WTC11 (cell line): ENCODE results near the gene HLA-E. TPM values are rescaled to one million over a fixed set of nuclear protein-coding genes. Genes with fewer than 3 reads are reported as not detected.

Source experiments
- ATAC-seq: fragments of 200-7000 bp; cut with Tn5 transposase; 2 replicates; pipeline ENCODE4 v1.10.0; 2021; ENCODE audit warnings: mild to moderate bottlenecking, moderate library complexity
- CTCF ChIA-PET: fragments of 300-600 bp; sonication (Branson Sonifier 250); formaldehyde crosslinking; loops from one replicate; lab custom pipeline; 2021; ENCODE audit warnings: antibody characterized with exemption; lab: Charles Lee
- POLR2A ChIA-PET: fragments of 350-600 bp; sonication (Branson Sonifier 250); formaldehyde crosslinking; loops from one replicate; lab custom pipeline; 2021; ENCODE audit warnings: antibody characterized with exemption; lab: Charles Lee
- DNase-seq: peaks from one replicate; pipeline ENCODE4 v3.0.0; 2021; ENCODE audit warnings: low spot score
- H3K27ac Mint-ChIP-seq: 2 replicates; pipeline ENCODE4 v1.8.0; 2021; ENCODE audit warnings: mixed read lengths
- H3K27me3 Mint-ChIP-seq: 2 replicates; pipeline ENCODE4 v1.8.0; 2021; ENCODE audit warnings: low read depth, mild to moderate bottlenecking, moderate library complexity, mixed read lengths
- H3K36me3 Mint-ChIP-seq: 2 replicates; pipeline ENCODE4 v1.8.0; 2021; ENCODE audit warnings: mixed read lengths
- H3K4me1 Mint-ChIP-seq: 2 replicates; pipeline ENCODE4 v1.8.0; 2022; ENCODE audit warnings: mixed read lengths
- H3K4me3 Mint-ChIP-seq: 2 replicates; pipeline ENCODE4 v1.8.0; 2021; ENCODE audit warnings: mild to moderate bottlenecking, moderate library complexity, mixed read lengths
- H3K9me3 Mint-ChIP-seq: 2 replicates; pipeline ENCODE4 v1.8.0; 2021; ENCODE audit warnings: mixed read lengths
- CREB1 ChIP-seq: sonication (generic); formaldehyde crosslinking; IDR thresholded peaks from 2 replicates; pipeline ENCODE4 v1.8.0; 2023; ENCODE audit warnings: mild to moderate bottlenecking, missing genetic modification reagents
- CREM ChIP-seq: sonication (generic); formaldehyde crosslinking; IDR thresholded peaks from 2 replicates; pipeline ENCODE4 v1.8.1; 2022; ENCODE audit warnings: mild to moderate bottlenecking, missing genetic modification reagents, moderate library complexity
- ETV6 ChIP-seq: sonication (generic); formaldehyde crosslinking; IDR thresholded peaks from 2 replicates; pipeline ENCODE4 v1.8.1; 2022; ENCODE audit warnings: mild to moderate bottlenecking, missing genetic modification reagents
- FOXJ3 ChIP-seq: sonication (generic); formaldehyde crosslinking; IDR thresholded peaks from 2 replicates; pipeline ENCODE4 v1.9.0; 2021; ENCODE audit warnings: missing genetic modification reagents, mild to moderate bottlenecking, borderline replicate concordance
- GABPB1 ChIP-seq: sonication (generic); formaldehyde crosslinking; IDR thresholded peaks from 2 replicates; pipeline ENCODE4 v1.8.1; 2023; ENCODE audit warnings: mild to moderate bottlenecking, missing genetic modification reagents
- HMGA2 ChIP-seq: fragments of 250-450 bp; sonication (Bioruptor Pico); IDR thresholded peaks from 2 replicates; pipeline ENCODE4 v1.4.0; 2021; ENCODE audit warnings: mild to moderate bottlenecking, moderate library complexity
- NFE2L1 ChIP-seq: sonication (generic); formaldehyde crosslinking; IDR thresholded peaks from 2 replicates; pipeline ENCODE4 v1.8.1; 2023; ENCODE audit warnings: missing genetic modification reagents
- NR2C2 ChIP-seq: sonication (generic); formaldehyde crosslinking; IDR thresholded peaks from 2 replicates; pipeline ENCODE4 v1.8.0; 2022; ENCODE audit warnings: mild to moderate bottlenecking, missing genetic modification reagents
- SMAD3 ChIP-seq: sonication (generic); formaldehyde crosslinking; IDR thresholded peaks from 2 replicates; pipeline ENCODE4 v1.8.0; 2022; ENCODE audit warnings: missing genetic modification reagents, mild to moderate bottlenecking, borderline replicate concordance
- TCF7 ChIP-seq: sonication (generic); formaldehyde crosslinking; IDR thresholded peaks from 2 replicates; pipeline ENCODE4 v1.8.0; 2022; ENCODE audit warnings: mild to moderate bottlenecking, low read depth, missing genetic modification reagents, moderate library complexity
- ZNF317 ChIP-seq: sonication (generic); formaldehyde crosslinking; IDR thresholded peaks from 2 replicates; pipeline ENCODE4 v1.8.1; 2023; ENCODE audit warnings: low read depth, mild to moderate bottlenecking, moderate library complexity, missing genetic modification reagents, borderline replicate concordance
- total RNA-seq: library from RNA; stranded (reverse); gene quantifications from 3 replicates; pipeline ENCODE4 v1.2.3, GENCODE V29; 2021
- TF ChIP-seq, protein P1 (sequence below): sonication (generic); formaldehyde crosslinking; IDR thresholded peaks from 2 replicates; pipeline ENCODE4 v1.8.1; 2023; ENCODE audit warnings: mild to moderate bottlenecking, missing genetic modification reagents, borderline replicate concordance
- TF ChIP-seq, protein P2 (sequence below): fragments of 250-450 bp; sonication (Bioruptor Pico); IDR thresholded peaks from 2 replicates; pipeline ENCODE4 v1.9.0; 2021; ENCODE audit warnings: mild to moderate bottlenecking, borderline replicate concordance
- TF ChIP-seq, protein P3 (sequence below): fragments of 200-600 bp; IDR thresholded peaks from 2 replicates; pipeline ENCODE4 v1.8.0; 2022; ENCODE audit warnings: antibody characterized with exemption
- TF ChIP-seq, protein P4 (sequence below): sonication (generic); formaldehyde crosslinking; conservative IDR thresholded peaks from 2 replicates; pipeline ENCODE4 v1.8.1; 2022; ENCODE audit warnings: mild to moderate bottlenecking, missing genetic modification reagents
- TF ChIP-seq, protein P5 (sequence below): fragments of 250-450 bp; sonication (Bioruptor Pico); IDR thresholded peaks from 2 replicates; pipeline ENCODE4 v1.9.0; 2021; ENCODE audit warnings: mild to moderate bottlenecking
- TF ChIP-seq, protein P6 (sequence below): sonication (generic); formaldehyde crosslinking; IDR thresholded peaks from 2 replicates; pipeline ENCODE4 v1.8.1; 2022; ENCODE audit warnings: missing genetic modification reagents, borderline replicate concordance

HLA-E gene
- total RNA-seq, 1 experiment from 2014 or later: 44.7 TPM

DNA sequence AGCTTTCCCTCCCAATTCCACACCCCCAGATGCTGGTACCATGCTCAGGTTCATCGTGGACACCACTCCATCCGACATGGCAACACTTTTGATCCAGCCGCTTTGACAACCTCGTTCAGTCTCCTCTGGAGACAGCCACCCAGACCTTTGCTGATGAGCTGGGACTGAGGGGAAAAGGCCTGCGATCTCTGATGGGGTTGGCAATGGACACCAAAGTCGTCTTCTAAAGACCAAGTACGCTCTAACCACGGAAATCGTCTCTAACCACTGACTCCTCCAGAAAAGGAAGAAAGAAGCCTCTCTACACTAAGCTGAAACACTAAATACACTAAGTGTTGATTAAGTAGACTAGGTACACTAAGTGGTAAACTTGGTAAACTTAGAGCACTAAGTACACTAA is 26.1 kb upstream of the HLA-E start (continued):
- TF ChIP-seq, protein P1, sequence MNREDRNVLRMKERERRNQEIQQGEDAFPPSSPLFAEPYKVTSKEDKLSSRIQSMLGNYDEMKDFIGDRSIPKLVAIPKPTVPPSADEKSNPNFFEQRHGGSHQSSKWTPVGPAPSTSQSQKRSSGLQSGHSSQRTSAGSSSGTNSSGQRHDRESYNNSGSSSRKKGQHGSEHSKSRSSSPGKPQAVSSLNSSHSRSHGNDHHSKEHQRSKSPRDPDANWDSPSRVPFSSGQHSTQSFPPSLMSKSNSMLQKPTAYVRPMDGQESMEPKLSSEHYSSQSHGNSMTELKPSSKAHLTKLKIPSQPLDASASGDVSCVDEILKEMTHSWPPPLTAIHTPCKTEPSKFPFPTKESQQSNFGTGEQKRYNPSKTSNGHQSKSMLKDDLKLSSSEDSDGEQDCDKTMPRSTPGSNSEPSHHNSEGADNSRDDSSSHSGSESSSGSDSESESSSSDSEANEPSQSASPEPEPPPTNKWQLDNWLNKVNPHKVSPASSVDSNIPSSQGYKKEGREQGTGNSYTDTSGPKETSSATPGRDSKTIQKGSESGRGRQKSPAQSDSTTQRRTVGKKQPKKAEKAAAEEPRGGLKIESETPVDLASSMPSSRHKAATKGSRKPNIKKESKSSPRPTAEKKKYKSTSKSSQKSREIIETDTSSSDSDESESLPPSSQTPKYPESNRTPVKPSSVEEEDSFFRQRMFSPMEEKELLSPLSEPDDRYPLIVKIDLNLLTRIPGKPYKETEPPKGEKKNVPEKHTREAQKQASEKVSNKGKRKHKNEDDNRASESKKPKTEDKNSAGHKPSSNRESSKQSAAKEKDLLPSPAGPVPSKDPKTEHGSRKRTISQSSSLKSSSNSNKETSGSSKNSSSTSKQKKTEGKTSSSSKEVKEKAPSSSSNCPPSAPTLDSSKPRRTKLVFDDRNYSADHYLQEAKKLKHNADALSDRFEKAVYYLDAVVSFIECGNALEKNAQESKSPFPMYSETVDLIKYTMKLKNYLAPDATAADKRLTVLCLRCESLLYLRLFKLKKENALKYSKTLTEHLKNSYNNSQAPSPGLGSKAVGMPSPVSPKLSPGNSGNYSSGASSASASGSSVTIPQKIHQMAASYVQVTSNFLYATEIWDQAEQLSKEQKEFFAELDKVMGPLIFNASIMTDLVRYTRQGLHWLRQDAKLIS (CRISPR knock-in tag): no peak

DNA sequence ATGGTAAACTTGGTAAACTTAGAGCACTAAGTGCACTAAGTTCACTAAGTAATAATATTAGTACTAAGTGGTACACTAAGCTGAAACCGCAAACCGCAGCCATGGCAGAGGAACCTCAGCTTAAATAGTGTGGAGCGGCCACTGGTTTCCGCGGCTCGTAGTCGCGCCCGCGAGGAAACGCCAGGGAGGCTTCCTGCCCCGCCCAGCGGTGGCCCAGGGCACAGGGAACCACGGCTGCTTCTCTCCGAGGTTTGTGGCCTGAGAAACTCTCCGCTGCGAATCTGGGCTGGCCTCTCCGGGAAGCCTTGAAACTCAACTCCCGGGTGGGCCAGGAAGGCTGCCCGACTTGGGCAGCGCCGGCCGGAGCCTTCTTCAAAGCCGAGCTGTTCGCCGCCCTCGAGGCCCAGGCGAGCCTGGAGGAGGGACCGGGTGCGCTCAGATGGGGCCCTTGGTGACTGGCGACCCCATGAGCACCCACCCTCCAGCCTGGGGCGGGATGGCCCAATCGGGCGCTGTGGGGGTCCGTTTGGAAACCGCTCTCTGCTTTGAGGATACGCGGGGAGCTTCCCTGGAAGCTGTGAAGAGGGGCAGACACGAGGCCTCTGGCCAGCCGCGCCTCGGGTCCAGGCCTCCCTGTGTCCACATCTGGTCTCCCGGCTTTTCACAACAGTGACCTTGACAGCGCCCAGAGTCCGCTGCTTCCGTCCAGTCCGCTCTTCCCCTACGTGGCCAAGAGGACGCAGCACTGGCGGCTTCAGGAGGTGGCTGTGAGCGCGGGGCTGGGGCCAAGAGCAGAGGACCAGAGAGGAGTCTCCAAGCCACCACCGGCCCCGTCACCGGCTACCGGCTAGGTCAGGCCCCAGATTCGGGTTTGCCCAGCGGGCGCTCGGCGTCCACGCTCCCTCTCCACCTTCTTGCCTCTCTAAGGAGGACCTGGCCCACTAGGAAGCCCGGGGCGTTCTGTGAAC is 25.4 kb upstream of the HLA-E start:
- no peaks in the 10 kb centered on the region for H3K36me3 Mint-ChIP-seq
- POLR2A ChIA-PET: no interaction called here
- H3K27ac Mint-ChIP-seq: no peak overlapping the region
- ATAC-seq (peak; percentile 15; the same call in 1 of the 2 replicates), DNase-seq (peak; percentile 38)
- CTCF ChIA-PET: interaction anchor here (0.6 to 3.0 kb wide), 12 partner anchors 11 to 118 kb away, joined by 3 to 33 read pairs (median 5); no protein-coding TSS in a partner anchor
- H3K9me3 Mint-ChIP-seq: no peaks in the 10 kb centered on the region
- peaks cover 6% of the 10 kb centered on the region; the same call in 1 of the 2 replicates for H3K4me1 Mint-ChIP-seq
- H3K27me3 Mint-ChIP-seq: peaks cover 97% of the 10 kb centered on the region
- TF ChIP-seq NFE2L1 (CRISPR knock-in tag) (no peak), HMGA2 (no peak), GABPB1 (CRISPR knock-in tag) (no peak), CREM (CRISPR knock-in tag) (no peak), ETV6 (no peak), FOXJ3 (CRISPR knock-in tag) (no peak)
- TF ChIP-seq, protein P2, sequence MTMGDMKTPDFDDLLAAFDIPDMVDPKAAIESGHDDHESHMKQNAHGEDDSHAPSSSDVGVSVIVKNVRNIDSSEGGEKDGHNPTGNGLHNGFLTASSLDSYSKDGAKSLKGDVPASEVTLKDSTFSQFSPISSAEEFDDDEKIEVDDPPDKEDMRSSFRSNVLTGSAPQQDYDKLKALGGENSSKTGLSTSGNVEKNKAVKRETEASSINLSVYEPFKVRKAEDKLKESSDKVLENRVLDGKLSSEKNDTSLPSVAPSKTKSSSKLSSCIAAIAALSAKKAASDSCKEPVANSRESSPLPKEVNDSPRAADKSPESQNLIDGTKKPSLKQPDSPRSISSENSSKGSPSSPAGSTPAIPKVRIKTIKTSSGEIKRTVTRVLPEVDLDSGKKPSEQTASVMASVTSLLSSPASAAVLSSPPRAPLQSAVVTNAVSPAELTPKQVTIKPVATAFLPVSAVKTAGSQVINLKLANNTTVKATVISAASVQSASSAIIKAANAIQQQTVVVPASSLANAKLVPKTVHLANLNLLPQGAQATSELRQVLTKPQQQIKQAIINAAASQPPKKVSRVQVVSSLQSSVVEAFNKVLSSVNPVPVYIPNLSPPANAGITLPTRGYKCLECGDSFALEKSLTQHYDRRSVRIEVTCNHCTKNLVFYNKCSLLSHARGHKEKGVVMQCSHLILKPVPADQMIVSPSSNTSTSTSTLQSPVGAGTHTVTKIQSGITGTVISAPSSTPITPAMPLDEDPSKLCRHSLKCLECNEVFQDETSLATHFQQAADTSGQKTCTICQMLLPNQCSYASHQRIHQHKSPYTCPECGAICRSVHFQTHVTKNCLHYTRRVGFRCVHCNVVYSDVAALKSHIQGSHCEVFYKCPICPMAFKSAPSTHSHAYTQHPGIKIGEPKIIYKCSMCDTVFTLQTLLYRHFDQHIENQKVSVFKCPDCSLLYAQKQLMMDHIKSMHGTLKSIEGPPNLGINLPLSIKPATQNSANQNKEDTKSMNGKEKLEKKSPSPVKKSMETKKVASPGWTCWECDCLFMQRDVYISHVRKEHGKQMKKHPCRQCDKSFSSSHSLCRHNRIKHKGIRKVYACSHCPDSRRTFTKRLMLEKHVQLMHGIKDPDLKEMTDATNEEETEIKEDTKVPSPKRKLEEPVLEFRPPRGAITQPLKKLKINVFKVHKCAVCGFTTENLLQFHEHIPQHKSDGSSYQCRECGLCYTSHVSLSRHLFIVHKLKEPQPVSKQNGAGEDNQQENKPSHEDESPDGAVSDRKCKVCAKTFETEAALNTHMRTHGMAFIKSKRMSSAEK (CRISPR knock-in tag): no peak
- TF ChIP-seq, protein P3, sequence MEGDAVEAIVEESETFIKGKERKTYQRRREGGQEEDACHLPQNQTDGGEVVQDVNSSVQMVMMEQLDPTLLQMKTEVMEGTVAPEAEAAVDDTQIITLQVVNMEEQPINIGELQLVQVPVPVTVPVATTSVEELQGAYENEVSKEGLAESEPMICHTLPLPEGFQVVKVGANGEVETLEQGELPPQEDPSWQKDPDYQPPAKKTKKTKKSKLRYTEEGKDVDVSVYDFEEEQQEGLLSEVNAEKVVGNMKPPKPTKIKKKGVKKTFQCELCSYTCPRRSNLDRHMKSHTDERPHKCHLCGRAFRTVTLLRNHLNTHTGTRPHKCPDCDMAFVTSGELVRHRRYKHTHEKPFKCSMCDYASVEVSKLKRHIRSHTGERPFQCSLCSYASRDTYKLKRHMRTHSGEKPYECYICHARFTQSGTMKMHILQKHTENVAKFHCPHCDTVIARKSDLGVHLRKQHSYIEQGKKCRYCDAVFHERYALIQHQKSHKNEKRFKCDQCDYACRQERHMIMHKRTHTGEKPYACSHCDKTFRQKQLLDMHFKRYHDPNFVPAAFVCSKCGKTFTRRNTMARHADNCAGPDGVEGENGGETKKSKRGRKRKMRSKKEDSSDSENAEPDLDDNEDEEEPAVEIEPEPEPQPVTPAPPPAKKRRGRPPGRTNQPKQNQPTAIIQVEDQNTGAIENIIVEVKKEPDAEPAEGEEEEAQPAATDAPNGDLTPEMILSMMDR: no peak
- H3K4me3 Mint-ChIP-seq: no peak overlapping the region

DNA sequence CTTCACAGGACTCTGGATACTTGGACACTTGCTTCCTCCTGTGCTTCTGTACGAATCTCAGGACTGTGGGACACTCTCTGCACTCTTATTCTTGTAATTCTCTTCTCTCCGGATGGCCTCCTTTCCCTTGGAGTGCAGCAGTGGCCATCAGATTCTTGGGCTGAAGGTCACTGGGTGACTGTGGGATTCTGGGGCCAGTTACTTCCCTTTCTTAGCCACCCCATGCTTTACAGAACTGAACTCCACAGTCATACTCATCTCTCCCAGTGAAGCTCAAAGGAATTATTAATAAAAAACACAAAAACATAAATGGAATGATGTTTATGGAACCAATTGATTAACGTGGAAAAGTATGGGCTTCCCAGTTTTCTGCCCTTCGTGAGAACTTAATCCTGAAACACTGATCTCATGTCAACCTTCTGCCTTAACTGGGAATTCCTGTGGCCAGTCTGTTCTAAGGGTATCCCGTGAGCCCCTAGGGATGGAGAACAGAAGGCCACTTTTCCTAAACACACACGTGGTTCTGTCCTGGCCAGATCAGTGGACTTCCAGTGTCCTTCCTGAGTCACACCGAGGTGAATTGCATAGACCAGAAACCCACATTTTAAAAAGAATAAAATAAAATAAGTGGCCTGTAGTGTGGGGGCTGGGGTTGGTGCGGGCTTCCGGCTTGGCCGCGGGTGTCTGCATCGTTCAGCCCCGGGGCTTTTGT is 23.6 kb upstream of the HLA-E start:
- no peak overlapping the region for H3K27ac Mint-ChIP-seq
- no peaks in the 10 kb centered on the region for H3K36me3 Mint-ChIP-seq
- peaks cover 97% of the 10 kb centered on the region for H3K27me3 Mint-ChIP-seq
- no peaks in the 10 kb centered on the region for H3K9me3 Mint-ChIP-seq
- ATAC-seq: no peak
- no peak for DNase-seq
- CTCF ChIA-PET: interaction anchor here (0.6 to 3.0 kb wide), 10 partner anchors 12 to 255 kb away, joined by 3 to 33 read pairs (median 9); no protein-coding TSS in a partner anchor
- POLR2A ChIA-PET: no interaction called here
- H3K4me1 Mint-ChIP-seq: peaks cover 6% of the 10 kb centered on the region; the same call in 1 of the 2 replicates
- peak overlapping the region; percentile 50 for H3K4me3 Mint-ChIP-seq
- no peak for TF ChIP-seq ZNF317 (CRISPR knock-in tag)
- TF ChIP-seq, protein P4, sequence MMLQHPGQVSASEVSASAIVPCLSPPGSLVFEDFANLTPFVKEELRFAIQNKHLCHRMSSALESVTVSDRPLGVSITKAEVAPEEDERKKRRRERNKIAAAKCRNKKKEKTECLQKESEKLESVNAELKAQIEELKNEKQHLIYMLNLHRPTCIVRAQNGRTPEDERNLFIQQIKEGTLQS: no peak
- TF ChIP-seq CREB1: no peak
- no peak for TF ChIP-seq NR2C2 (CRISPR knock-in tag)
- TF ChIP-seq TCF7: no peak
- no peak for TF ChIP-seq SMAD3 (CRISPR knock-in tag)
- TF ChIP-seq, protein P5, sequence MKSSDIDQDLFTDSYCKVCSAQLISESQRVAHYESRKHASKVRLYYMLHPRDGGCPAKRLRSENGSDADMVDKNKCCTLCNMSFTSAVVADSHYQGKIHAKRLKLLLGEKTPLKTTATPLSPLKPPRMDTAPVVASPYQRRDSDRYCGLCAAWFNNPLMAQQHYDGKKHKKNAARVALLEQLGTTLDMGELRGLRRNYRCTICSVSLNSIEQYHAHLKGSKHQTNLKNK (CRISPR knock-in tag): no peak
- TF ChIP-seq, protein P6, sequence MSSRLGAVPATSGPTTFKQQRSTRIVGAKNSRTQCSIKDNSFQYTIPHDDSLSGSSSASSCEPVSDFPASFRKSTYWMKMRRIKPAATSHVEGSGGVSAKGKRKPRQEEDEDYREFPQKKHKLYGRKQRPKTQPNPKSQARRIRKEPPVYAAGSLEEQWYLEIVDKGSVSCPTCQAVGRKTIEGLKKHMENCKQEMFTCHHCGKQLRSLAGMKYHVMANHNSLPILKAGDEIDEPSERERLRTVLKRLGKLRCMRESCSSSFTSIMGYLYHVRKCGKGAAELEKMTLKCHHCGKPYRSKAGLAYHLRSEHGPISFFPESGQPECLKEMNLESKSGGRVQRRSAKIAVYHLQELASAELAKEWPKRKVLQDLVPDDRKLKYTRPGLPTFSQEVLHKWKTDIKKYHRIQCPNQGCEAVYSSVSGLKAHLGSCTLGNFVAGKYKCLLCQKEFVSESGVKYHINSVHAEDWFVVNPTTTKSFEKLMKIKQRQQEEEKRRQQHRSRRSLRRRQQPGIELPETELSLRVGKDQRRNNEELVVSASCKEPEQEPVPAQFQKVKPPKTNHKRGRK (CRISPR knock-in tag): no peak
